Measurements from ENCODE around the gene IGSF21. TPM values are rescaled to one million over a fixed set of nuclear protein-coding genes. Genes with fewer than 3 reads are reported as not detected.

The IGSF21 gene
- 2.4 TPM for total RNA-seq

DNA sequence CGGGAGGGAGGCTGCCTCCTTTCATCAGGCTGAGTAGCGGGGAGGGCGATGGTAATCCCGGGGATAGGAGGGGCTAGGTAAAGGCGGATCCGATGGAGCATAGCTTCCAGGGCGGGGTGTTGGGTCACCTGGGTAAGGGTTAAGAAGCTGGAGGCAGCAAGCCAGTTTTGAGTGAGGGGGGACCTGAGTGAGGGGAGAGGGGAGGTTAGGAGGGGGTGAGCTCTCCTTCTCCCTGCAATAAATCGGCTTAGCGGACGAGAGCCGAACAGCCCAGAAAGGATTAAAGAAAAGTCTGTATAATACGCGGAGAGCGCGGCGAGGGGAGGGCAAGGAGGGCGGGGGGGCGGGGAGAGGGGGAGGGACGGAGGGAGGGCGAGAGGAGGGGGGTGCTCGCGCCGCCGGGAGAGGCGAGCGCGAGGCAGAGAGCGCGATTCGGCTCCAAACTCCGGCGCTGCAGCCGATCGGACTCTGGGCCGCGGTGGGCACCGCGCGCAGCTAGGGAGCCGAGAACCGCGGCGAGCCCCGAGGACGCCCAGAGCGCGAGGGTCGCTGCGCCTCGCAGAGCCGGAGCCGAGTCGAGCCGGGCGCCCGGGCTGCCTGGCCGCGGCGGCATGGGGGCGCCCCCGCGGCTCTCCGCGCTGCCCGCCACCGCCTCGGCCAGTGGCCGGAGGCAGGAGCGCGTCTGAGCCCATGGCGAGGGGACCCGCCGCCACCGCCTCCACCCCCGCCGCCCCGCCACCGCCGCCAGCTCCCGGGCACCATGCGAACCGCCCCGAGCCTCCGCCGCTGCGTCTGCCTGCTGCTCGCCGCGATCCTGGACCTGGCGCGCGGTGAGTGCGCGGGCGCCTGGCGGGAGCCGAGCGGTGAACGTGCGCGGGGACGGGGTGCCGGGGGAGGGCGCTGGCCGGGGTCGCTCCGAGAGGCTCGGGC is at the start of gene IGSF21:
Gene IGSF21, plus strand, starts transcription at position 430 of the 930 bp plus-strand sequence. Its CDS starts 331 bp downstream, at position 761.
- H3K4me1 ChIP-seq: peaks cover 7 to 10% of the 10 kb centered on the region in 2 donors
- peak within 1 kb of the TSS; percentile 30 to 53 for H3K4me3 ChIP-seq
- TF ChIP-seq, protein P1, sequence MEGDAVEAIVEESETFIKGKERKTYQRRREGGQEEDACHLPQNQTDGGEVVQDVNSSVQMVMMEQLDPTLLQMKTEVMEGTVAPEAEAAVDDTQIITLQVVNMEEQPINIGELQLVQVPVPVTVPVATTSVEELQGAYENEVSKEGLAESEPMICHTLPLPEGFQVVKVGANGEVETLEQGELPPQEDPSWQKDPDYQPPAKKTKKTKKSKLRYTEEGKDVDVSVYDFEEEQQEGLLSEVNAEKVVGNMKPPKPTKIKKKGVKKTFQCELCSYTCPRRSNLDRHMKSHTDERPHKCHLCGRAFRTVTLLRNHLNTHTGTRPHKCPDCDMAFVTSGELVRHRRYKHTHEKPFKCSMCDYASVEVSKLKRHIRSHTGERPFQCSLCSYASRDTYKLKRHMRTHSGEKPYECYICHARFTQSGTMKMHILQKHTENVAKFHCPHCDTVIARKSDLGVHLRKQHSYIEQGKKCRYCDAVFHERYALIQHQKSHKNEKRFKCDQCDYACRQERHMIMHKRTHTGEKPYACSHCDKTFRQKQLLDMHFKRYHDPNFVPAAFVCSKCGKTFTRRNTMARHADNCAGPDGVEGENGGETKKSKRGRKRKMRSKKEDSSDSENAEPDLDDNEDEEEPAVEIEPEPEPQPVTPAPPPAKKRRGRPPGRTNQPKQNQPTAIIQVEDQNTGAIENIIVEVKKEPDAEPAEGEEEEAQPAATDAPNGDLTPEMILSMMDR (IDR thresholded peaks at IDR 0.05): no peak
- no peaks in the 10 kb centered on the region for H3K9me3 ChIP-seq
- H3K27me3 ChIP-seq: peaks cover 3% of the 10 kb centered on the region
- H3K36me3 ChIP-seq: no peaks in the 10 kb centered on the region
- no peak within 1 kb of the TSS for H3K27ac ChIP-seq
- intact Hi-C loops (cut with DNase I): loop anchor here (10.0 kb wide), 1 partner anchor 453 kb away; no protein-coding TSS in a partner anchor
- no peak for DNase-seq (ENCODE audit: low spot score in 2 of 2)

DNA sequence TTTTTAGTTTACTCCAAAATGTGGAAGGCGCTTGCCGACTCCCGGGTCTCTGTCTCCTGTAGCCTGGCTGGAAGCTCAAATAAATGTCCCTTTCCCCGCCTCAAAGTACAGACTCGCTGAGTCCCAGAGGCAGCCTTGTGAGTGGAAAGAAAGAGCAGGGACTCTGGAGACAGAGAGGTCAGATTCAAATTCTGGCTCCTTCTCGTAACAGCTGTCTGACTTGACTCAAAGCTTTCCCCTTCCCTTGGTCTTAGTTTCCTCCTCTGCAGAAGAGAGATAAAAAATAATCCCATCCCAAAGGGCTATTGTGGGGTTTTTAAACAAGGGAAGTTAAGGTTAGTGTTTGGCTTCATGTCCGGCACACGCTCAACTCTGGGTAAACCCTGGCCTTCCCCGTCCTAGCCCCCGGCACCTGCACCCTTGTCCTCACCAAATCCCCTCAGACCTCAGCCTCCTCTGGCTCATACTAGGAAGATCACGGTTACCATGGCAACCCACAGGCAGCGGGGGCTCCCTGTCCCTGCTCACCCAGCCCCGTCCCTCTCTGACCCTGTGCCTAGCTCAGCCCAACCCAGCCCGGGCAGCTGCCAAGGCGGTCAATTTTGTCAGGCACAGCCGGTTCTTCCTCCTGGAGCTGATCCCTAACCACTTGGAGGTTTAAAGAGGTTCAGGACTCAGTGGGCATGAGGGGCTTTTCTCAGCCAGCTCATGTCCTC is 49.2 kb upstream of the IGSF21 start:
- no peaks in the 10 kb centered on the region for H3K9me3 ChIP-seq
- TF ChIP-seq, protein P1 (IDR thresholded peaks at IDR 0.05): no peak
- H3K4me1 ChIP-seq: no peaks in the 10 kb centered on the region
- intact Hi-C loops (cut with DNase I): no loop called here
- no peaks in the 10 kb centered on the region for H3K27me3 ChIP-seq
- no peak for DNase-seq (ENCODE audit: low spot score in 2 of 2)
- H3K4me3 ChIP-seq: no peak overlapping the region
- no peak overlapping the region for H3K27ac ChIP-seq
- no peaks in the 10 kb centered on the region for H3K36me3 ChIP-seq

DNA sequence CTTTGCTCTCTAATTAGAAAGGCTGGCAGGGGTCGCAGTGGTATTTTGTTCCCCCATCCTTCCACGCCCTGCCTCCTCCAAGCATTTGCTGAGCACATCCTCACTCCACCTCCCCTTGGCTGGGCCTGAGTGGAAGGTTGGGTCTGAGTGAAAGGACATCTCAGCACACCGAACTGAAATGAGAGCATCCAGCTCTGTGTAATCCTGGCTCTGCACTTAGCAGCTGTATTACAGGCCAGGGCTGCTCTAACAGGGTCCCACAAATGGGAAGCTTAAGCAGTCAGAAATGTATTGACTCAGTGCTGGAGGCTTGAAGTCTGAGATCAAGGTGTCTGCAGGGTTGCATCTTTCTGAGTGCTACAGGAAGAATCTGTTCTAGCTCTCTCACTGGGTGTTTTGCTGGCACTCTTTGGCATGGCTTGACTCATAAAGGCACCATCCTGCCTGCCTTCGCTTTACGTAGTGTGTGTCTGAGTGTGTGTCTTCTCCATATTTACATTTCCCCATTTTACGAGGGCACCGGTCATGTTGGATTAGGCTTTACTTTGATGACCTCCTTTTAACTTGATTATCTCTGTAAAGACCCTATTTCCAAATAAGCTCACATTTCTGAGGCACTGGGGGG is 48.5 kb upstream of the IGSF21 start:
- Histone ChIP-seq H3K9me3 (no peaks in the 10 kb centered on the region), H3K27me3 (no peaks in the 10 kb centered on the region), H3K4me3 (no peak overlapping the region), H3K36me3 (no peaks in the 10 kb centered on the region), H3K27ac (no peak overlapping the region), H3K4me1 (no peaks in the 10 kb centered on the region)
- intact Hi-C loops (cut with DNase I): no loop called here
- TF ChIP-seq, protein P1 (IDR thresholded peaks at IDR 0.05): no peak
- DNase-seq (ENCODE audit: low spot score in 2 of 2): no peak

DNA sequence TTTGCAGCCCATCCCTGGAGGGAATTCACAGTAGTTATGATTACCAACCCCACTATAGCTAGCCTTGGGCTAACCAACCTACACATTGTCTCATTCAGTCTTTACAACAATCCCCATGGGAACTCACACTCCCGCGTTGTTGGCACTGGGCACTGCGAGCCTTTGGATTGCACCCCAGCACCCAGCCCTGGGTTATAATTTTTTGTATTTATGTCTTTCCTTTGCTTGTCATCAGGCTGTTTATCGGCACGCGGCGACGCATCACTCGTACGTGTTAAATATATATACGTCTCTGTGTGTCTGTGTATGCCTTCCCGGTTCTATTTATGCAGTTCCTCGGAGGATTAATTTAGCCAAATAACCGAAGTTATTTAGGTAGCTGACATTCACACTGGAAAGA is 47.2 kb upstream of the IGSF21 start:
- no peak for DNase-seq (ENCODE audit: low spot score in 2 of 2)
- no peaks in the 10 kb centered on the region for H3K27me3 ChIP-seq
- TF ChIP-seq, protein P1 (IDR thresholded peaks at IDR 0.05): no peak
- H3K4me1 ChIP-seq: no peaks in the 10 kb centered on the region
- intact Hi-C loops (cut with DNase I): loop anchor here (10.0 kb wide), 1 partner anchor 794 kb away; the partner anchor contains the start of gene TAS1R2
- no peak overlapping the region for H3K4me3 ChIP-seq
- H3K9me3 ChIP-seq: no peaks in the 10 kb centered on the region
- no peaks in the 10 kb centered on the region for H3K36me3 ChIP-seq
- no peak overlapping the region for H3K27ac ChIP-seq

DNA sequence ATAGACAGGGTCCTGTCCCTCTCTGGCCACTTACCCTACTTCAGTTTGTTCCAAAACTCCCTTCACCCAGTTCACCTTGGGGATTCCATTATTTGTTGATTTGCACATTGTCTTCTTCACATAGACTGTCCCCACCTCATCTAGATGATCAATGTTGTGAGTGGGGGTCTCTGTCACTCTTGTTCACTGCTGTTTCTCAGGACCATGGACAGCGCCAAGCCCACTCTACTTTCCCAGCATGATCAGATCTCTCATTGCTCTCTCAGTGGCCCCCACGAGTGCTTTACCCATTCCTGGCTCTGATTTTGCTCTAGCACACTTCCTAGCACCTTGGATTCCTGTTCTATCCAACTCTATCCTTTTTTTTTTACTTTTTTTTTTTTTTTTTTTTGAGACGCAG is 45.4 kb upstream of the IGSF21 start:
- Histone ChIP-seq H3K4me3 (no peak overlapping the region), H3K27ac (no peak overlapping the region), H3K36me3 (no peaks in the 10 kb centered on the region), H3K9me3 (no peaks in the 10 kb centered on the region), H3K4me1 (no peaks in the 10 kb centered on the region), H3K27me3 (no peaks in the 10 kb centered on the region)
- DNase-seq (ENCODE audit: low spot score in 2 of 2): no peak
- intact Hi-C loops (cut with DNase I): loop anchor here (10.0 kb wide), 1 partner anchor 793 kb away; the partner anchor contains the start of gene TAS1R2
- TF ChIP-seq, protein P1 (IDR thresholded peaks at IDR 0.05): no peak
